Transverse colon (tissue), 4 donors: ENCODE results near the gene EXOC3L4. TPM values are rescaled to one million over a fixed set of nuclear protein-coding genes. Genes with fewer than 3 reads are reported as not detected.

Experiments used
- DNase-seq: peaks from one replicate; pipeline ENCODE4 v3.0.0-alpha.2; 2019
- H3K27ac ChIP-seq, 4 donors: fragments of 200-600 bp; sonication (generic); 2 replicates each; pipeline ENCODE4 v1.5.1; 2016 to 2018; ENCODE audit warnings: inconsistent platforms in 4 of 4
- H3K27me3 ChIP-seq: fragments of 200-600 bp; sonication (generic); 2 replicates; pipeline ENCODE4 v1.5.1; 2017; ENCODE audit warnings: inconsistent platforms
- H3K36me3 ChIP-seq, 4 donors: fragments of 200-600 bp; sonication (generic); 2 replicates each; pipeline ENCODE4 v1.5.1; 2017 to 2019; ENCODE audit warnings: inconsistent platforms in 4 of 4
- H3K4me1 ChIP-seq, 4 donors: fragments of 200-600 bp; sonication (generic); 2 replicates each; pipeline ENCODE4 v1.5.1; 2017 to 2020; ENCODE audit warnings: inconsistent platforms in 4 of 4
- H3K4me3 ChIP-seq, 4 donors: fragments of 200-600 bp; sonication (generic); 1 replicate in 1 of 4; 2 replicates in 3 of 4; pipeline versions ENCODE4 v1.5.1 to v1.6.1; 2017 to 2019; ENCODE audit warnings: inconsistent platforms in 4 of 4
- H3K9me3 ChIP-seq, 2 donors: fragments of 200-600 bp; sonication (generic); 2 replicates each; pipeline ENCODE4 v1.5.1; 2017 to 2019; ENCODE audit warnings: inconsistent platforms in 2 of 2
- EP300 ChIP-seq: sonication (generic); formaldehyde crosslinking; IDR thresholded peaks from one replicate; pipeline ENCODE4 v1.6.1; 2017; ENCODE audit warnings: antibody characterized with exemption, low read depth
- POLR2A ChIP-seq: fragments of 450-650 bp; IDR thresholded peaks from one replicate; pipeline ENCODE4 v1.6.1; 2016; ENCODE audit warnings: antibody characterized with exemption, mild to moderate bottlenecking, moderate library complexity
- POLR2AphosphoS5 ChIP-seq, 3 donors: sonication (generic); formaldehyde crosslinking; IDR thresholded peaks; one replicate each; pipeline ENCODE4 v1.6.1; 2016; ENCODE audit warnings: antibody characterized with exemption in 3 of 3
- whole genome bisulfite sequencing, 2 donors: methylation state at CpG; one replicate each; pipeline ENCODE4 v1.1.5; 2018; ENCODE audit warnings: low coverage in 1 of 2; 5-methylcytosine and 5-hydroxymethylcytosine counted together
- in situ Hi-C, 4 donors: fragments of 200-750 bp; cut with MboI; loops; one replicate each; pipeline versions ENCODE4 v1.15.0 to v1.15.1; 2017; ENCODE audit warnings: low sequenced_read_pairs in 3 of 4, low pct_ligation_motif_present in 1 of 4, low pct_unique_long_range_greater_than_20kb in 1 of 4
- intact Hi-C: fragments of 100-400 bp; cut with DNase I; formaldehyde crosslinking; loops from one replicate; pipeline ENCODE4 v1.15.1; 2023; ENCODE audit warnings: low total_unique reads
- total RNA-seq, 4 donors: library from RNA; depleted of rRNA; stranded (reverse); fragments of >200 nt; gene quantifications; one replicate each; pipeline ENCODE4 v1.1.0, GENCODE V29; 2016
- TF ChIP-seq, protein P1 (sequence below), 5 experiments: fragments of 200-600 bp in 3 of 5; fragments of 450-650 bp in 2 of 5; sonication (generic) in 3 of 5; IDR thresholded peaks; 1 replicate in 2 of 5; 2 replicates in 3 of 5; pipeline ENCODE4 v1.5.1; 2016 to 2017; ENCODE audit warnings: antibody characterized with exemption in 5 of 5, inconsistent platforms in 3 of 5, mild to moderate bottlenecking in 2 of 5, moderate library complexity in 1 of 5

EXOC3L4 gene
- total RNA-seq, 4 donors from 2014 or later, result 15.2 to 49.0 (median 30.3) TPM

DNA sequence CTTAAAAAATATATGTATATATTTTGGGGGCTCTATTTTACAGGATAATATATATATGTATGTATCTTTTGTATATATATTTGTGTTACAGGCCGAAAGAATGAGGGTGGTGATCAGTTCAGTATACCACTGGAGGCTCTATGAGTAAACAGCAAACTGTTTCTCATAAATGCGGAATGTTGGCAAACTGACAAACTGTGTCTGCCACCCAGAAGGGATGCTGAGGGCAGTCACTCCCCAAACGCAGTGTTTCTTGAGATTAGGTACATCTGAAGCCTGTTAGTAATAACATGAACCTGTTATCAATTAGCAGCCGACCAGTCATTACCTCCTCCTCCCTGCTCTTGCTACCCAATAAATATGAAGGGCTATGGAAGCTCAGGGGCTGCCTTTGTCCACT is 49.6 kb downstream of the EXOC3L4 start:
- 55 to 57% methylated on average over 4 of the region's 4 CpGs for WGBS, 2 donors
- no peaks in the 10 kb centered on the region for H3K36me3 ChIP-seq
- H3K9me3 ChIP-seq, result no peaks in the 10 kb centered on the region

DNA sequence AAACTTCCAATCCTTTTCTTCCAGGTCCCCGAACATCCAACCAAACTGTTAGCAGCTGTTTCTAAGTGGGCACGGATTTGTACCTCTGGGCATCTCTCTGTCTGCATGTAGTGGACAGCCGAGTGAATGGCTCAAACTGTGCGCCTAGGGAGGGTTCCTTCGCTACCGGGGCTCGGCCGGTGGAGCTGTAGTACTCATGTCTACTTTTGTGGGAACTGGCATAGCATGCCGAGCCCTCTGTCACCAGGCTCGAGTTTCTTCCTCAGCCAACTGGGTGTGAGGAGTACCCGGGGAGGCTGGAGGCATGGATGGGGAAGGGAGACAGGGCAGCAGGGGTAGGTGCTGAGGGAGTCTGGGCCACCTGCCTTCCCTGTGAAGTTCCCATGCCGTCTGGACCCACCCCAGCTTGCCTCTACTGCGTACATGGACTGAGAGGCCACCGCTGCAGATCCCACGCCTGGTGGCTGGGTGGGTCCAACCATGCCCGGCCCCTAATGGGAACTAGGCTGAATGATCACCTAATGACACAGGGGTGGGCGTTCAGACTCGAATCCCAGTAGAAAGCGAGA is 51.7 kb downstream of the EXOC3L4 start:
- in situ Hi-C loops, result no loop called here
- no peaks in the 10 kb centered on the region for H3K36me3 ChIP-seq
- no peak overlapping the region for H3K27ac ChIP-seq
- intact Hi-C loops, result no loop called here
- WGBS, 2 donors, result 90% methylated on average over 3 to 19 of the region's 19 CpGs
- no peak overlapping the region for H3K4me3 ChIP-seq
- peaks cover 30% of the 10 kb centered on the region for H3K27me3 ChIP-seq
- no peaks in the 10 kb centered on the region for H3K4me1 ChIP-seq
- H3K9me3 ChIP-seq, result no peaks in the 10 kb centered on the region
- TF ChIP-seq, protein P1, sequence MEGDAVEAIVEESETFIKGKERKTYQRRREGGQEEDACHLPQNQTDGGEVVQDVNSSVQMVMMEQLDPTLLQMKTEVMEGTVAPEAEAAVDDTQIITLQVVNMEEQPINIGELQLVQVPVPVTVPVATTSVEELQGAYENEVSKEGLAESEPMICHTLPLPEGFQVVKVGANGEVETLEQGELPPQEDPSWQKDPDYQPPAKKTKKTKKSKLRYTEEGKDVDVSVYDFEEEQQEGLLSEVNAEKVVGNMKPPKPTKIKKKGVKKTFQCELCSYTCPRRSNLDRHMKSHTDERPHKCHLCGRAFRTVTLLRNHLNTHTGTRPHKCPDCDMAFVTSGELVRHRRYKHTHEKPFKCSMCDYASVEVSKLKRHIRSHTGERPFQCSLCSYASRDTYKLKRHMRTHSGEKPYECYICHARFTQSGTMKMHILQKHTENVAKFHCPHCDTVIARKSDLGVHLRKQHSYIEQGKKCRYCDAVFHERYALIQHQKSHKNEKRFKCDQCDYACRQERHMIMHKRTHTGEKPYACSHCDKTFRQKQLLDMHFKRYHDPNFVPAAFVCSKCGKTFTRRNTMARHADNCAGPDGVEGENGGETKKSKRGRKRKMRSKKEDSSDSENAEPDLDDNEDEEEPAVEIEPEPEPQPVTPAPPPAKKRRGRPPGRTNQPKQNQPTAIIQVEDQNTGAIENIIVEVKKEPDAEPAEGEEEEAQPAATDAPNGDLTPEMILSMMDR (IDR thresholded peaks at IDR 0.05), result no peak
- TF ChIP-seq POLR2A (no peak), POLR2AphosphoS5 (IDR thresholded peaks at IDR 0.05) (no peak), EP300 (no peak)
- DNase-seq, result no peak

More for the DNA sequence above, 49.6 kb downstream of the EXOC3L4 start:
- Histone ChIP-seq H3K27me3 (peaks cover 34% of the 10 kb centered on the region), H3K27ac (no peak overlapping the region), H3K4me1 (peaks cover 0 to 4% (median 1%) of the 10 kb centered on the region in 4 donors), H3K4me3 (no peak overlapping the region)
- in situ Hi-C loops (no loop called here), intact Hi-C loops (no loop called here)
- no peak for TF ChIP-seq POLR2A
- no peak for TF ChIP-seq EP300
- TF ChIP-seq POLR2AphosphoS5 (IDR thresholded peaks at IDR 0.05), result no peak
- TF ChIP-seq, protein P1 (IDR thresholded peaks at IDR 0.05), result no peak
- no peak for DNase-seq

DNA sequence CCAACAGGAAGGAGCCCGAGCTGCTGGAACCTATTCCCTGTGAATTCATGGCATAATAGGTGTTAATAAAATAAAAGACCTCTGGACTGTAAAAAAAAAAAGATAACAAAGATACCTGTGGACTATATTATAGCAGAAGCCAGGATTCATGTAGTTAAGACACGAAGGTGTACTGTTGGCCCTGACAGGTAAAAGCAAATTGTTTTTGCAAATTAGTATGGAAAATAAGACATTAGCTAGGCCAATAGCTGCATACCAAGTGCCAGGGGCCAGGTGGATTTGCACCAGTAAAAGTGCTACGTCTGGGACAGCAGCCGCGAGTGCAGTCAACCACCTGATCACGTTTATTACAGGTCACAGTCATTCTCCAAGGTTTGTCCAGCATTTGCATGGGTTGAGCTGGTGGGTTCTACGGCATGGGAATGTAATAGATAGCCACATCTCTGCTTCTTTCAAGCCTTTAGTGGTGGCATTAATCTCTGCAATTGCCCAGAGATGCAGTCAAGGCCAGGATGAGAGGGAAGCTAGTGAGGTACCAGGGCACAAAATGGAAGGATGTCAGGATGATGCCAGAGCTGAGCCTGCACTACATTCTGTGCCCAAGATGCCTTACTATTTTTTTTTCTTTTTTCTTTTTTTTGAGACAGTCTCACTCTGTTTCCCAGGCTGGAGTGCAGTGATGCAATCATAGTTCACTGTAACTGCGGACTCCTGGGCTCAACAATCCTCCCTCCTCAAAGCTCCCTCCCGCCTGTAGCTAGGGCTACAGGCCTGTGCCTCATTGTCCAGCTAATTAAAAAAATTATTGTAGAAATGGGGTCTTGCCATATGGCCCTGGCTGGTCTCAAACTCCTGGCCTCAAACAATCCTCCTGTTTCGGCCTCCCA is 55.1 kb downstream of the EXOC3L4 start:
- TF ChIP-seq POLR2AphosphoS5 (IDR thresholded peaks at IDR 0.05), result no peak
- TF ChIP-seq, protein P1 (IDR thresholded peaks at IDR 0.05), result no peak
- no peak for TF ChIP-seq POLR2A
- no peak for TF ChIP-seq EP300
- no peak overlapping the region for H3K4me3 ChIP-seq
- no peaks in the 10 kb centered on the region for H3K9me3 ChIP-seq
- H3K27ac ChIP-seq, result no peak overlapping the region
- peaks cover 7% of the 10 kb centered on the region for H3K27me3 ChIP-seq
- H3K36me3 ChIP-seq, result no peaks in the 10 kb centered on the region
- WGBS, 2 donors, result 64 to 75% methylated on average over 4 to 10 of the region's 10 CpGs
- no peaks in the 10 kb centered on the region for H3K4me1 ChIP-seq
- in situ Hi-C loops, result no loop called here
- intact Hi-C loops, result no loop called here
- DNase-seq, result no peak

DNA sequence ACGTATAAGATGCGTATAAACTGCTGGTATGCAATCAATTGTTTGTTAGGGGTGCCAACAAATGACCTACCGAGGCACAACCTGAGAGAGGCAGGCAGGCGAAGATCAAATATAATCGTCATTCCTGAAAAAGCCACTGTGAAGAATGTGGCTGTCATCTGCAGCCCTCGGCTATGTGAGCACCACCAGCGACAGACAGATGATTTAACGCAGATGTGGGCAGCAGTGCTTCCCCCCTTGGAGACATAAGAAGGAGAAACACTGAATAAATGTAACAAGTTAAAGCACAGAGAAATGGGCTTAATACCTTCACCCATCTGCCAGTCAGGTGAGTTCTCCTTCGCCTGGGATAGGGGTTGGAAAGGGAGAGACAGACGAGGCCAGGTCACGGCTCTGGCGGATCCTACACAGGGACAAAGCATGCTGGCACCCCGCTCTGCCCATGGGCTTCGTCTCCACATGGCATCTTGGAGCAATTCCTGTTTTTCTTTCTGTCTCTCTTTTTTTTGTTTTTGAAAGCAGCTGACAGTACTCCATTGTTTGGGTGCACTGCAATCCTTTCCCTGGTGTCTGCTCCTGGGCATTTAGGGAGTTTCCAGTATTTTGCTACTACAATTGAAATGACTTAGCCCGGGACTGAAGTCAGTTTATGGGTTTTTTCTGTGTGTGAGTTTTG is 56.9 kb downstream of the EXOC3L4 start:
- Histone ChIP-seq H3K4me3 (no peak overlapping the region), H3K4me1 (no peaks in the 10 kb centered on the region), H3K9me3 (no peaks in the 10 kb centered on the region), H3K27ac (no peak overlapping the region), H3K36me3 (no peaks in the 10 kb centered on the region), H3K27me3 (peaks cover 7% of the 10 kb centered on the region)
- 66 to 74% methylated on average over 3 to 15 of the region's 15 CpGs for WGBS, 2 donors
- TF ChIP-seq, protein P1 (IDR thresholded peaks at IDR 0.05), result no peak
- TF ChIP-seq POLR2AphosphoS5 (IDR thresholded peaks at IDR 0.05) (no peak), POLR2A (no peak), EP300 (no peak)
- no peak for DNase-seq
- in situ Hi-C loops (no loop called here), intact Hi-C loops (no loop called here)
